OCI-LY3 (cell line): Measurements from ENCODE around the gene CAMTA1.

Source experiments
- H2AFZ ChIP-seq: fragments of 200-600, 300-600 bp; shearing (Covaris generic); 2 replicates; pipeline ENCODE4 v1.6.0; 2014; ENCODE audit warnings: antibody characterized with exemption, low read depth, low read length
- H3K27ac ChIP-seq: fragments of 200-600, 300-600 bp; sonication (generic); 2 replicates; pipeline ENCODE4 v1.5.1; 2014; ENCODE audit warnings: mild to moderate bottlenecking, low read length, moderate library complexity, mixed read lengths
- H3K27me3 ChIP-seq: fragments of 200-600, 300-600 bp; sonication (generic); 2 replicates; pipeline ENCODE4 v1.6.1; 2014; ENCODE audit warnings: low read depth, low read length, mixed read lengths
- H3K36me3 ChIP-seq: fragments of 200-600, 300-600 bp; sonication (generic); replicated peaks from 2 replicates; pipeline ENCODE3; 2014; ENCODE audit warnings: low read depth, low read length, mixed read lengths
- H3K4me1 ChIP-seq: fragments of 300-600, 200-600 bp; sonication (generic); 2 replicates; pipeline ENCODE4 v1.6.1; 2014; ENCODE audit warnings: low read length, mixed read lengths
- H3K4me2 ChIP-seq: fragments of 200-600, 300-600 bp; sonication (generic); 2 replicates; pipeline ENCODE4 v1.6.1; 2014; ENCODE audit warnings: low read length, mixed read lengths
- H3K4me3 ChIP-seq: fragments of 300-600, 200-600 bp; sonication (generic); 2 replicates; pipeline ENCODE4 v1.5.1; 2014; ENCODE audit warnings: antibody characterized with exemption, mild to moderate bottlenecking, low read length, moderate library complexity
- H3K79me2 ChIP-seq: fragments of 300-600, 200-600 bp; shearing (Covaris generic); 2 replicates; pipeline ENCODE4 v1.6.1; 2014; ENCODE audit warnings: mild to moderate bottlenecking, low read length, mixed read lengths
- H3K9ac ChIP-seq: fragments of 300-600, 200-600 bp; shearing (Covaris generic); 2 replicates; pipeline ENCODE4 v1.6.0; 2014; ENCODE audit warnings: mild to moderate bottlenecking, low read length, moderate library complexity
- H3K9me3 ChIP-seq: fragments of 200-600, 300-600 bp; shearing (Covaris generic); 2 replicates; pipeline ENCODE4 v1.6.1; 2014; ENCODE audit warnings: low read length, mixed read lengths; ENCODE audit not compliant: insufficient read depth
- H4K20me1 ChIP-seq: fragments of 200-600, 300-600 bp; sonication (generic); 2 replicates; pipeline ENCODE4 v1.6.1; 2016; ENCODE audit warnings: low read length, mixed read lengths; ENCODE audit not compliant: insufficient read depth
- EZH2phosphoT487 ChIP-seq: fragments of 200-600 bp; shearing (Covaris generic); IDR thresholded peaks from 2 replicates; pipeline ENCODE4 v1.6.1; 2018; ENCODE audit warnings: antibody characterized with exemption, mixed run types, low read depth
- TF ChIP-seq, protein P1 (sequence below): fragments of 200-600, 300-600 bp; sonication (generic); IDR thresholded peaks from 2 replicates; pipeline ENCODE4 v1.5.1; 2014; ENCODE audit warnings: antibody characterized with exemption, low read length, low read depth

Gene CAMTA1

DNA sequence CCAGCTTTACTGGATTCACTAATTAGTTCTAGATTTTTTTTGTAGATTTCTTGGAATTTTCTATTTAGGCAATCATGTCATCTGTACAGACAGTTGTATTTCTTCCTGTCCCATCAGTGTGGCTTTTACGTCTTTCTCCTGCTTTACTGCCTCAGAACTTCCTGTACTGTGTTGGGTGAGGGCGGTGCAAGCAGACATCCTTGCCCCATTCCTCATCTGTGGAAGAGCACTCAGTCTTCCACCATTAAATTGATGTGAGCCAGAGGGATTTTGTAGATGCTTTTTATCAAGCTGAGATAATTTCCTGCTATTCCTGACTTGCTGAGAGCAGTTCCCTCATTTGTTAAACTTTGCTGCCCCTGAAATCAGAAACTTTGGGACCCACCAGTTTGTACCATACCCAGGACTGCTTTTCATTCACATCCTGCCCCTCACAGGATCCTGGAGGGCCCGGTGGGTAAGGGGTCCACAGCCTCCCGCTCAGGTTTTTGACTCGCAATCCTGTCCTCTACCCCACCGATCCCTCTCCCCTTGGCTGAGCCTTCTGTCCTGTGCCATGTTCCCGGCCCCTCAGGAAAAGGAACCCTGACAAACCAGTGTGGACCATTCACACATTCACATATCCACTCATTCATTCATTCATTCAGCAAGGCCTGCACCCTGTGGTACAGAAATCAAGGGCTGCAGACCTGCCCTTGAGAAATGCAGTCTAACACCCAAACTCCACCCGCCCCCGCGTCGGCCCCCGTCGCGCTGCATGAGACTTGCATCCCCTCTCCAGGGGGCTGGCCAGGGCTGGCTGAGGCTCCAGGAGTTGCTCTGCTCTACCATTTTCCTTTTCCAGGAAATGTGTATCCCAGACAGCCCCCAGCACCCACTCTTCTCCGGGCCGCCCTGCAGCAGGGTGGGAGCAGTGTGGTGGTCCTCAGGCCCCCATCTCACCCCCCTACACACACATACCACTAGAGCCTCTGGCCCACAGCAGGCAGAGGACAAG, 739.4 kb downstream of the CAMTA1 start:
- no peak overlapping the region for H3K4me3 ChIP-seq
- H3K27me3 ChIP-seq, result peaks cover 5% of the 10 kb centered on the region; the same call in 1 of the 2 replicates
- no peaks in the 10 kb centered on the region for H3K4me1 ChIP-seq
- H4K20me1 ChIP-seq, result no peaks in the 10 kb centered on the region
- H3K9me3 ChIP-seq, result no peaks in the 10 kb centered on the region
- H3K36me3 ChIP-seq, result no peaks in the 10 kb centered on the region
- no peaks in the 10 kb centered on the region for H3K79me2 ChIP-seq
- no peak overlapping the region for H2AFZ ChIP-seq
- no peak overlapping the region for H3K27ac ChIP-seq
- H3K9ac ChIP-seq, result no peak overlapping the region
- TF ChIP-seq, protein P1, sequence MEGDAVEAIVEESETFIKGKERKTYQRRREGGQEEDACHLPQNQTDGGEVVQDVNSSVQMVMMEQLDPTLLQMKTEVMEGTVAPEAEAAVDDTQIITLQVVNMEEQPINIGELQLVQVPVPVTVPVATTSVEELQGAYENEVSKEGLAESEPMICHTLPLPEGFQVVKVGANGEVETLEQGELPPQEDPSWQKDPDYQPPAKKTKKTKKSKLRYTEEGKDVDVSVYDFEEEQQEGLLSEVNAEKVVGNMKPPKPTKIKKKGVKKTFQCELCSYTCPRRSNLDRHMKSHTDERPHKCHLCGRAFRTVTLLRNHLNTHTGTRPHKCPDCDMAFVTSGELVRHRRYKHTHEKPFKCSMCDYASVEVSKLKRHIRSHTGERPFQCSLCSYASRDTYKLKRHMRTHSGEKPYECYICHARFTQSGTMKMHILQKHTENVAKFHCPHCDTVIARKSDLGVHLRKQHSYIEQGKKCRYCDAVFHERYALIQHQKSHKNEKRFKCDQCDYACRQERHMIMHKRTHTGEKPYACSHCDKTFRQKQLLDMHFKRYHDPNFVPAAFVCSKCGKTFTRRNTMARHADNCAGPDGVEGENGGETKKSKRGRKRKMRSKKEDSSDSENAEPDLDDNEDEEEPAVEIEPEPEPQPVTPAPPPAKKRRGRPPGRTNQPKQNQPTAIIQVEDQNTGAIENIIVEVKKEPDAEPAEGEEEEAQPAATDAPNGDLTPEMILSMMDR, result no peak
- no peak for TF ChIP-seq EZH2phosphoT487
- no peak overlapping the region for H3K4me2 ChIP-seq

DNA sequence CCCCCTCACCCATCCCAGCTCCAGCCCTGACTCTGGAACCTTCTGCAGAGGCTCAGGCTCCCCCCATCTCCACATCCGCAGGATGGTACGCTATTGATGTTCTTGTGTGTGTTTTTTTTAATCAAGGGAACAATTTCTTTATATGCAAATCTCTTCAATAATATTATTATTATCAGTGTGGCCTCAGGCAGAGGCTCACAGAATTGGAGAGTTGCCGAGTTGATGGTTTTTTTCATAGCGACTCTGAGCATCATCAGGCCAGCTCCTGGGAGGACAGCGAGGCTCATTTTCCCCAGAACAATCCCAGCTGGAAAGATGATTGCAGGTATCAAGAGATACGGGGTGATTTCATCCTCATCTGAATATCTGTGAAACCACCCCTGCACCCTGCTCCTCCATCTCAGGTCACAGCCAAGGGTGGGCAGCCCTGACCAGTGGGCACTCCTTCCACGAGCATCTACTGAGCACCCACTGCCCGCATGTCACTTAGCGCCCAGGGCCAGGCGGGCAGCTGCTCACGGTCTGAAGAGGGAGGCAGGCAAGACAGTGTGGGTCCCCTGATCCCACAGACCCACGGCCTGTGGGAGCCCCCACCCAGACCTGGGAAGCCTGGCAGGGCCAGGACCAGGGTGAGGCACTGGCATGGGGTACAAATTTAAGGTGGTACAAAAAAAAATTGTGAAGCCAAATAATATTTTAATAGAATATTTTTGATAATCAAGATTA, 740.2 kb downstream of the CAMTA1 start:
- no peaks in the 10 kb centered on the region for H3K4me1 ChIP-seq
- no peak overlapping the region for H2AFZ ChIP-seq
- H3K79me2 ChIP-seq, result no peaks in the 10 kb centered on the region
- H3K4me3 ChIP-seq, result no peak overlapping the region
- H3K4me2 ChIP-seq, result no peak overlapping the region
- no peaks in the 10 kb centered on the region for H4K20me1 ChIP-seq
- no peak overlapping the region for H3K9ac ChIP-seq
- no peaks in the 10 kb centered on the region for H3K9me3 ChIP-seq
- TF ChIP-seq, protein P1, result no peak
- TF ChIP-seq EZH2phosphoT487, result no peak
- no peak overlapping the region for H3K27ac ChIP-seq
- H3K27me3 ChIP-seq, result peaks cover 5% of the 10 kb centered on the region; the same call in 1 of the 2 replicates
- H3K36me3 ChIP-seq, result no peaks in the 10 kb centered on the region

DNA sequence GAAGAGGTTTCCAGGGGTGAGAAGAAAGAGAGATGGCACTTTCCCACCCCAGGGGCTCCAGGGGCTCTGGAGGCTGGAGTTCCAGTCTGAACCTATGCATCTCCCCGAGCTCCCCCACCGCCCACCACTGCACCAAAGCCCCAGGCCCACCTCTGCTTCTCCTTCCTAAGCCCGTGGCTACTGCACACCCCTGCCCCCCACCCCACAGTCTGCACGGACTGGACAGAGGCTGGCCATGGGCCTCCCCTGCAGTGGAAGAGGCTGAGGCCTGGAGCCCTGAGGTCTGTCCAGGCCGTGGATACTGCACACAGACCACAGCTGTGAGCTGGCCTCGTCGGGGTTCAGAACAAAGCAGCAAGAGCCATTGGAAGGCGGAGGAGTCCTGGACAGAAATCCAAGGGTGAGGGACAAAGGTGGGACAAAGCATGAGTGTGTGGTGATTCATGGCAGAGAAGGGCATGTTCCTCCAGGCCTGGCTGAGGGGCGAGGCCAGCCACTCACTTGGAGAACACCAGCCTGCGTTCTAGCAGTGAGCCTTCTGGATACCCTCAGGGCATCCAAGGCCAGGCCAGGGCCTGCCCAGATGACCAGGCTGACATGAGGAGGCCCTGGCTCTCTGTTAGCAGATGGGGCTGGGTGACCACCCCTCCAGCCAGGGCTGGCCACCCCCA, 741.1 kb downstream of the CAMTA1 start:
- Histone ChIP-seq H3K9ac (no peak overlapping the region), H3K79me2 (no peaks in the 10 kb centered on the region), H3K4me1 (no peaks in the 10 kb centered on the region), H3K9me3 (no peaks in the 10 kb centered on the region), H3K4me3 (no peak overlapping the region), H3K36me3 (no peaks in the 10 kb centered on the region), H3K27ac (no peak overlapping the region), H3K27me3 (peaks cover 5% of the 10 kb centered on the region; the same call in 1 of the 2 replicates), H3K4me2 (no peak overlapping the region), H4K20me1 (no peaks in the 10 kb centered on the region), H2AFZ (no peak overlapping the region)
- no peak for TF ChIP-seq EZH2phosphoT487
- TF ChIP-seq, protein P1, result no peak
